Neural progenitor cell (in vitro differentiated cells): ENCODE measurements around the gene PER2. TPM values are rescaled to one million over a fixed set of nuclear protein-coding genes. Genes with fewer than 3 reads are reported as not detected.

Experiments
- DNase-seq: peaks from one replicate; pipeline ENCODE4 v3.0.0-alpha.2; 2016; ENCODE audit warnings: low spot score
- H2AFZ ChIP-seq: fragments of 200-600 bp; sonication (generic); replicated peaks from 2 replicates; pipeline ENCODE4 v1.6.1; 2016; ENCODE audit warnings: antibody characterized with exemption
- H3F3A ChIP-seq: fragments of 200-600 bp; sonication (generic); 2 replicates; pipeline ENCODE4 v1.6.1; 2016; ENCODE audit warnings: antibody characterized with exemption, low read depth
- H3K27ac ChIP-seq: fragments of 200-600 bp; sonication (generic); 2 replicates; pipeline ENCODE4 v1.5.1; 2016; ENCODE audit warnings: mild to moderate bottlenecking
- H3K27me3 ChIP-seq: fragments of 200-600 bp; sonication (generic); 2 replicates; pipeline ENCODE4 v1.6.1; 2016; ENCODE audit warnings: mild to moderate bottlenecking, moderate library complexity
- H3K36me3 ChIP-seq: fragments of 200-600 bp; sonication (generic); 2 replicates; pipeline ENCODE4 v1.5.1; 2016
- H3K4me1 ChIP-seq: fragments of 200-600 bp; sonication (generic); 2 replicates; pipeline ENCODE4 v1.6.1; 2016; ENCODE audit warnings: mixed run types
- H3K4me2 ChIP-seq: fragments of 200-600 bp; sonication (generic); 2 replicates; pipeline ENCODE4 v1.6.1; 2016
- H3K4me3 ChIP-seq: fragments of 200-600 bp; sonication (generic); 2 replicates; pipeline ENCODE4 v1.5.1; 2016
- H3K79me2 ChIP-seq: fragments of 200-600 bp; sonication (generic); 2 replicates; pipeline ENCODE4 v1.6.1; 2016; ENCODE audit warnings: low read depth
- H3K9ac ChIP-seq: fragments of 200-600 bp; sonication (generic); 2 replicates; pipeline ENCODE4 v1.6.1; 2016
- H3K9me3 ChIP-seq: fragments of 200-600 bp; sonication (generic); 2 replicates; pipeline ENCODE4 v1.5.1; 2016; ENCODE audit warnings: low read depth
- H4K20me1 ChIP-seq: fragments of 200-600 bp; sonication (generic); 2 replicates; pipeline ENCODE4 v1.6.1; 2016; ENCODE audit warnings: low read depth
- H3K27ac Mint-ChIP-seq: 3 replicates; pipeline ENCODE4 v1.8.0; 2021; ENCODE audit warnings: mixed read lengths
- H3K27me3 Mint-ChIP-seq: 2 replicates; pipeline ENCODE4 v1.8.0; 2022; ENCODE audit warnings: low read depth, mild to moderate bottlenecking, inconsistent platforms, moderate library complexity, mixed read lengths; ENCODE audit not compliant: insufficient read depth
- H3K36me3 Mint-ChIP-seq: 3 replicates; pipeline ENCODE4 v1.8.0; 2021; ENCODE audit warnings: mixed read lengths
- H3K4me1 Mint-ChIP-seq: 3 replicates; pipeline ENCODE4 v1.8.0; 2021; ENCODE audit warnings: mixed read lengths
- H3K4me3 Mint-ChIP-seq: 3 replicates; pipeline ENCODE4 v1.8.0; 2021; ENCODE audit warnings: mild to moderate bottlenecking, moderate library complexity, mixed read lengths
- H3K9me3 Mint-ChIP-seq: 3 replicates; pipeline ENCODE4 v1.8.0; 2020; ENCODE audit warnings: mixed read lengths
- EZH2 ChIP-seq: fragments of 200-600 bp; sonication (generic); IDR thresholded peaks from 2 replicates; pipeline ENCODE4 v1.6.1; 2017; ENCODE audit warnings: antibody characterized with exemption, mild to moderate bottlenecking, moderate library complexity
- EZH2phosphoT487 ChIP-seq: fragments of 200-600 bp; sonication (generic); IDR thresholded peaks from 2 replicates; pipeline ENCODE4 v1.6.1; 2017; ENCODE audit warnings: antibody characterized with exemption
- total RNA-seq: library from RNA; depleted of rRNA; stranded (reverse); fragments of >200 nt; gene quantifications from 2 replicates; pipeline ENCODE4 v1.2.3, GENCODE V29; 2015; ENCODE audit warnings: low replicate concordance
- TF ChIP-seq, protein P1 (sequence below): fragments of 200-600 bp; sonication (generic); IDR thresholded peaks from 2 replicates; pipeline ENCODE4 v1.5.1; 2017; ENCODE audit warnings: antibody characterized with exemption, mild to moderate bottlenecking

Gene PER2
- total RNA-seq, 1 donor from 2014 or later, result 1.4 TPM

DNA sequence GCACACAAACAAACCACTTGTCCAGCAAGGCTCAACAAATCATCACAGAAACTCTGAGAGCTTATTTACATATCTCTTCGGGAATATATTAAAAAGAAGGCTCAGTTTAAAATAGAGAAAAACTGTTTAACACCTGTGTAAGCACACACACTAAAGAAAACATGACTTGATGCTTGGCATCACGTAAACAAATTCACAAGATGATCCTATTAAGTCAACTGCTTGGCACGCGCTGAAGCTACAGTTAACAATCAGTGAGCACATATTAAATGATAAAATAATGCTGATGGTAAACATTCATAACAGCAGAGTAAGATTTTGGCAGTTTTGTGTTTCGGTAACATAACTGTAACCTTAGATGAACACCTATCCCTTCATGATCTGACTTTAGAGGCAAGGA lies 44.3 kb downstream of the PER2 start:
- peaks cover 39% of the 10 kb centered on the region for H3F3A ChIP-seq
- no peak for DNase-seq
- H3K4me3 ChIP-seq, result no peak overlapping the region
- no peak overlapping the region for H3K9ac ChIP-seq
- H4K20me1 ChIP-seq, result no peaks in the 10 kb centered on the region
- no peaks in the 10 kb centered on the region for H3K9me3 ChIP-seq
- H3K79me2 ChIP-seq, result no peaks in the 10 kb centered on the region
- Mint-ChIP-seq H3K4me1 (peaks cover 19% of the 10 kb centered on the region), H3K27ac (no peak overlapping the region), H3K4me3 (no peak overlapping the region), H3K9me3 (no peaks in the 10 kb centered on the region), H3K27me3 (peaks cover 7% of the 10 kb centered on the region), H3K36me3 (peaks cover 11% of the 10 kb centered on the region)
- no peak overlapping the region for H3K4me2 ChIP-seq
- peaks cover 31% of the 10 kb centered on the region for H3K27me3 ChIP-seq
- TF ChIP-seq EZH2phosphoT487, result no peak
- no peak for TF ChIP-seq EZH2
- TF ChIP-seq, protein P1, sequence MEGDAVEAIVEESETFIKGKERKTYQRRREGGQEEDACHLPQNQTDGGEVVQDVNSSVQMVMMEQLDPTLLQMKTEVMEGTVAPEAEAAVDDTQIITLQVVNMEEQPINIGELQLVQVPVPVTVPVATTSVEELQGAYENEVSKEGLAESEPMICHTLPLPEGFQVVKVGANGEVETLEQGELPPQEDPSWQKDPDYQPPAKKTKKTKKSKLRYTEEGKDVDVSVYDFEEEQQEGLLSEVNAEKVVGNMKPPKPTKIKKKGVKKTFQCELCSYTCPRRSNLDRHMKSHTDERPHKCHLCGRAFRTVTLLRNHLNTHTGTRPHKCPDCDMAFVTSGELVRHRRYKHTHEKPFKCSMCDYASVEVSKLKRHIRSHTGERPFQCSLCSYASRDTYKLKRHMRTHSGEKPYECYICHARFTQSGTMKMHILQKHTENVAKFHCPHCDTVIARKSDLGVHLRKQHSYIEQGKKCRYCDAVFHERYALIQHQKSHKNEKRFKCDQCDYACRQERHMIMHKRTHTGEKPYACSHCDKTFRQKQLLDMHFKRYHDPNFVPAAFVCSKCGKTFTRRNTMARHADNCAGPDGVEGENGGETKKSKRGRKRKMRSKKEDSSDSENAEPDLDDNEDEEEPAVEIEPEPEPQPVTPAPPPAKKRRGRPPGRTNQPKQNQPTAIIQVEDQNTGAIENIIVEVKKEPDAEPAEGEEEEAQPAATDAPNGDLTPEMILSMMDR, result no peak
- no peak overlapping the region for H3K27ac ChIP-seq
- H3K36me3 ChIP-seq, result no peaks in the 10 kb centered on the region
- no peak overlapping the region for H2AFZ ChIP-seq
- peaks cover 6% of the 10 kb centered on the region for H3K4me1 ChIP-seq

DNA sequence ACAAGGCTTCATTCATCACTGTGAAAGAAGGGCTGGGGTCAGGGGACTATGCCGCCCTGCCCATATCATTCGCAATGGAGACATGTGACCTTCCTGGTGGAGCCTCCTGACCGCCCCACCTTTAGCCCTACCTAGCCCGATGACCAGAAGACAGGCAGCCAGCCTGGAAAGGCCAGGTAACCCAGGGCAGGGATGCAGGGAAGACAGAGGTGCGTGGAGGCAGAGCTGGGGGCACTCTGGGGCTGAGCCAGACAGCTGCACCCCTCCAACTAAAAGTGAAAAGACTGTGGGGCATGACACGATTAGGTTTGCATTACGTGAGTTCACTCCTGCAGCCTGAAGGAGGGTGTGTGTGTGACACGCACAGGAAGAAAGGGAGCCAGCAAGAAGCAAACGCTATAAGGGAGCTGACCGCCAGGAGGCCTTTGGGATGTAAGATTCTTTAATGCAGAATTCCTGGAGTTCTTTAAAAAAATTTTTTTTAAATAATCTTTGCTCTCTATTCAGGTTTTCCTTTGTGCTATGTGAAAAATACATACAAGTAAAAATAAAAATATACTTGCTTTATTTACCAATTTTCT lies 44.8 kb downstream of the PER2 start:
- no peaks in the 10 kb centered on the region for H3K36me3 ChIP-seq
- no peak overlapping the region for H3K27ac ChIP-seq
- H3K27me3 ChIP-seq, result peaks cover 37% of the 10 kb centered on the region
- TF ChIP-seq, protein P1, result peak; percentile 30
- no peak for TF ChIP-seq EZH2
- no peak for TF ChIP-seq EZH2phosphoT487
- no peaks in the 10 kb centered on the region for H3K79me2 ChIP-seq
- H3K4me2 ChIP-seq, result no peak overlapping the region
- H3K27me3 Mint-ChIP-seq, result peaks cover 7% of the 10 kb centered on the region
- no peaks in the 10 kb centered on the region for H3K9me3 ChIP-seq
- no peaks in the 10 kb centered on the region for H3K9me3 Mint-ChIP-seq
- H3K36me3 Mint-ChIP-seq, result peaks cover 11% of the 10 kb centered on the region
- H3K4me1 Mint-ChIP-seq, result peaks cover 19% of the 10 kb centered on the region
- no peak overlapping the region for H3K4me3 ChIP-seq
- H2AFZ ChIP-seq, result no peak overlapping the region
- peaks cover 6% of the 10 kb centered on the region for H3K4me1 ChIP-seq
- no peaks in the 10 kb centered on the region for H4K20me1 ChIP-seq
- H3K4me3 Mint-ChIP-seq, result no peak overlapping the region
- no peak for DNase-seq
- peaks cover 39% of the 10 kb centered on the region for H3F3A ChIP-seq
- H3K9ac ChIP-seq, result no peak overlapping the region
- no peak overlapping the region for H3K27ac Mint-ChIP-seq

DNA sequence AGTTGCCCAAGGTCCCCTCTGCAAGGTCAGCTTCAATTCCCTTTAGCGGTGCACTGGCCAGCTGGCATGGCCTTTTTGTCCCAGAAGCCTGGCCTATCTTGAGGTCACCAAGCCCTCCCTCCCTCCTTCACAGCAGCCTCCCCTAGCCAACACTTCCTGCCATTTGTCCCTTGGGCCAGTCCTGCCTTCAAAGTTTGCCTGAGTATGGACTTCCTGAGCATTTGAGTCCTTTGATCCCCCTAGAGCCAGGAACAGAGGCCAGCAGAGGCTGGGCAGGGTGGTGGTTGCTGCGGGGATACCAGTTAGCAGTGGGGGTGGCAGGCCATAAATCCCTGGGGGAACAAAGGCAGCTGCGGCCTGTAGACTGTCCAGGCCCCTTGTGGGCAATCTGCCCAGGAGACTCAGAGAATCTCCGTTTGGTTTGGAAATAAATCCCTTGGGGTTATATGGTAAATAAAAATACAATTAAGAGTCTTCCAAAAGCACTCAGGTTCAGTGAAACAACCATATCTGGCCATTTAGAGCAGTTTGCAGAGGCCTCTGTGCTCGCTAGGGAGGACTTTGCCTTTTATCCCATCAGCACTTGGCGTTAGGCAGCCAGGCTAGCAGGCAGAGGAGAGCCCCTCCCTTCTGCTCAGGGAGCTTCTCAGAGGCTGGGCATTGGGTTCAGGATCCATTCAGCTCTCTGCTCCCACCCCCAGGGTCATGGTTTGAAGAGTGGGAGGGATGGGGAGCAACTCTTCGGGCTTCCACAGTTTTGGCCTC lies 45.5 kb downstream of the PER2 start:
- H3K4me3 ChIP-seq, result no peak overlapping the region
- no peak for DNase-seq
- H3K27me3 Mint-ChIP-seq, result peaks cover 9% of the 10 kb centered on the region

More for the DNA sequence above, 45.5 kb downstream of the PER2 start:
- Mint-ChIP-seq H3K4me3 (no peak overlapping the region), H3K36me3 (peaks cover 11% of the 10 kb centered on the region), H3K27ac (no peak overlapping the region), H3K4me1 (peaks cover 22% of the 10 kb centered on the region), H3K9me3 (peaks cover 2% of the 10 kb centered on the region)
- Histone ChIP-seq H3K4me2 (no peak overlapping the region), H3K27ac (no peak overlapping the region), H2AFZ (no peak overlapping the region), H3K36me3 (no peaks in the 10 kb centered on the region), H3K9ac (no peak overlapping the region), H3K27me3 (peaks cover 43% of the 10 kb centered on the region), H3K4me1 (peaks cover 6% of the 10 kb centered on the region), H3K9me3 (no peaks in the 10 kb centered on the region), H4K20me1 (no peaks in the 10 kb centered on the region), H3K79me2 (no peaks in the 10 kb centered on the region), H3F3A (peaks cover 39% of the 10 kb centered on the region)
- TF ChIP-seq EZH2phosphoT487 (no peak), EZH2 (no peak)
- TF ChIP-seq, protein P1, result no peak
